ENCODE data around the gene SNX11. TPM values are rescaled to one million over a fixed set of nuclear protein-coding genes. Genes with fewer than 3 reads are reported as not detected.
"Not testable (repeated sequence)": the region's sequence is repeated elsewhere in the genome, so short reads cannot be mapped to it uniquely, and the experiment has no call there.

The SNX11 gene
- total and polyA plus RNA-seq, 2 donors (not counting 3 experiments of a cell fraction or from before 2014, with no cell fraction given): 23.4 to 26.2 TPM

GRCh38 chr17:48074322-48075081 lies 33.1 kb upstream of the SNX11 start:
- Histone ChIP-seq H4K20me1 (replicated peaks; ENCODE audit: control insufficient read depth, extremely low read depth, insufficient read depth, low read length) (no peaks in the 10 kb centered on the region), H3K27me3 (ENCODE audit: control insufficient read depth in 2 of 2, insufficient read depth in 2 of 2, low read length in 2 of 2) (no peaks in the 10 kb centered on the region), H2AFZ (ENCODE audit: low read depth, low read length) (no peak overlapping the region), H3K36me3 (ENCODE audit: control insufficient read depth in 2 of 2, extremely low read depth in 1 of 2, insufficient read depth in 2 of 2, low read length in 2 of 2) (peaks cover 7 to 9% of the 10 kb centered on the region in 2 experiments), H3K79me2 (ENCODE audit: control insufficient read depth, insufficient read depth, low read length) (peaks cover 14% of the 10 kb centered on the region), H3K27ac (ENCODE audit: insufficient read depth, low read depth, low read length) (no peak overlapping the region), H3K4me2 (ENCODE audit: insufficient read depth, low read length) (no peak overlapping the region), H3K4me1 (ENCODE audit: control insufficient read depth, extremely low read depth, insufficient read depth, low read length) (no peaks in the 10 kb centered on the region), H3K9me1 (replicated peaks; ENCODE audit: control insufficient read depth, extremely low read depth, insufficient read depth, low read length) (no peaks in the 10 kb centered on the region), H3K9me3 (replicated peaks; ENCODE audit: control insufficient read depth, insufficient read depth, low read length) (no peaks in the 10 kb centered on the region), H3K9ac (replicated peaks; ENCODE audit: extremely low read depth, insufficient read depth, low read length) (no peak overlapping the region), H3K4me3 (replicated peaks in 1 of 3; ENCODE audit: insufficient read depth in 1 of 3, low read depth in 1 of 3, low read length in 3 of 3) (no peak overlapping the region)
- intact Hi-C loops (cut with micrococcal nuclease): loop anchor here (1.0 to 2.0 kb wide), 5 partner anchors 22 to 96 kb away; partner anchors contain the start of gene NFE2L1
- TF ChIP-seq CTCF (IDR thresholded peaks at IDR 0.05; ENCODE audit: extremely low read depth in 1 of 2, insufficient read depth in 1 of 2, low read depth in 1 of 2, low read length in 2 of 2): peak; percentile 63 to 69
- TF ChIP-seq GATA2 (IDR thresholded peaks at IDR 0.05; ENCODE audit: insufficient read depth, insufficient read length, low read depth, low read length): no peak
- TF ChIP-seq POLR2A (IDR thresholded peaks at IDR 0.05; ENCODE audit: low read depth, low read length): no peak
- TF ChIP-seq JUN (IDR thresholded peaks at IDR 0.05; ENCODE audit: borderline replicate concordance, insufficient read depth, insufficient read length, low read depth): no peak
- no peak for TF ChIP-seq EZH2 (IDR thresholded peaks at IDR 0.05; ENCODE audit: borderline replicate concordance, low read depth, low read length, severe bottlenecking)
- TF ChIP-seq POLR2AphosphoS5 (IDR thresholded peaks at IDR 0.05; ENCODE audit: insufficient read depth, low read depth, low read length): no peak
- BruUV-seq (replicated peaks): no TSS peak
- ChIA-PET POLR2A (no interaction called here), CTCF (interaction anchor here (0.6 to 11.5 kb wide), 15 partner anchors 9 to 548 kb away, joined by 3 to 210 read pairs (median 4); partner anchors contain the start of gene NFE2L1)
- FAIRE-seq (peak; percentile 74), DNase-seq (ENCODE audit: low read depth, low spot score) (peak; percentile 88)
- dilution Hi-C loops (cut with MboI; ENCODE audit: extremely low pct_ligation_motif_present, low sequenced_read_pairs): no loop called here

- H2AFZ ChIP-seq (ENCODE audit: low read depth, low read length); H3K27ac ChIP-seq (ENCODE audit: insufficient read depth, low read depth, low read length); H3K27me3 ChIP-seq (ENCODE audit: control insufficient read depth in 2 of 2, insufficient read depth in 2 of 2, low read length in 2 of 2); H3K9me1 ChIP-seq (replicated peaks; ENCODE audit: control insufficient read depth, extremely low read depth, insufficient read depth, low read length); H4K20me1 ChIP-seq (replicated peaks; ENCODE audit: control insufficient read depth, extremely low read depth, insufficient read depth, low read length); H3K4me1 ChIP-seq (ENCODE audit: control insufficient read depth, extremely low read depth, insufficient read depth, low read length); H3K4me3 ChIP-seq (replicated peaks in 1 of 3; ENCODE audit: insufficient read depth in 1 of 3, low read depth in 1 of 3, low read length in 3 of 3); DNase-seq (ENCODE audit: low read depth, low spot score); H3K36me3 ChIP-seq (ENCODE audit: control insufficient read depth in 2 of 2, extremely low read depth in 1 of 2, insufficient read depth in 2 of 2, low read length in 2 of 2); H3K9me3 ChIP-seq (replicated peaks; ENCODE audit: control insufficient read depth, insufficient read depth, low read length); FAIRE-seq; dilution Hi-C loops (cut with MboI; ENCODE audit: extremely low pct_ligation_motif_present, low sequenced_read_pairs); intact Hi-C loops (cut with micrococcal nuclease); H3K4me2 ChIP-seq (ENCODE audit: insufficient read depth, low read length); H3K9ac ChIP-seq (replicated peaks; ENCODE audit: extremely low read depth, insufficient read depth, low read length); BruUV-seq (replicated peaks): not testable (repeated sequence)
- peaks cover 30% of the 10 kb centered on the region for H3K79me2 ChIP-seq (ENCODE audit: control insufficient read depth, insufficient read depth, low read length)
- CTCF ChIA-PET: interaction anchor here (0.9 to 11.5 kb wide), 7 partner anchors 11 to 54 kb away, joined by 3 to 210 read pairs (median 8); no protein-coding TSS in a partner anchor
- POLR2A ChIA-PET: interaction anchor here (0.7 kb wide), 1 partner anchor 94 kb away, joined by 3 read pairs; no protein-coding TSS in a partner anchor
Measured at GRCh38 chr17:48077152-48077551, 30.4 kb upstream of the SNX11 start.

Measured in endothelial cell of umbilical vein (primary cell).